ENCODE measurements around the gene ERP29. TPM values are rescaled to one million over a fixed set of nuclear protein-coding genes. Genes with fewer than 3 reads are reported as not detected.

The ERP29 gene
- total and polyA plus RNA-seq, 9 donors: 28.1 to 169 (median 71.4) TPM

DNA sequence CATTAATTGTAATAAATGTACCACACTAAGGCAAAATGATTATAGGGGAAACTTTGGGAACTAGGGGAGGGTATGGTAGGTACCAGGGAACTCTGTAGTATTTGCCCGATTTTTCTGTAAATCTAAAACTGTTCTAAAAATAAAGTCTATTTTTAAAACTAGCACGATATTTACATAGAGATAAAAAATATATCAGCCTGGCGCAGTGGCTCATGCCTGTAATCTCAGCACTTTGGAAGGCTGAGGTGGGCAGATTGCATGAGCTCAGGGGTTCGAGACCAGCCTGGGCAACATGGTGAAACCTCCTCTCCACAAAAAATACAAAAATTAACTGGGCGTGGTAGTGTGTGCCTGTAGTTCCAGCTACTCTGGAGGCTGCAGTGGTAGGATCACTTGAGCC lies 32.6 kb upstream of the ERP29 start:
- no peaks in the 10 kb centered on the region for H3K4me1 ChIP-seq (ENCODE audit: insufficient read depth)
- DNase-seq: no peak
- no peak overlapping the region for H3K27ac ChIP-seq
- no peaks in the 10 kb centered on the region for H3K36me3 ChIP-seq
- H3K27me3 ChIP-seq: no peaks in the 10 kb centered on the region
- 76 to 86% (median 82%) methylated on average over 5 of the region's 5 CpGs for WGBS, 3 donors
- no peaks in the 10 kb centered on the region for H3K9me3 ChIP-seq
- TF ChIP-seq EP300 (IDR thresholded peaks at IDR 0.05) (no peak), POLR2A (IDR thresholded peaks at IDR 0.05) (no peak)
- TF ChIP-seq, protein P1, sequence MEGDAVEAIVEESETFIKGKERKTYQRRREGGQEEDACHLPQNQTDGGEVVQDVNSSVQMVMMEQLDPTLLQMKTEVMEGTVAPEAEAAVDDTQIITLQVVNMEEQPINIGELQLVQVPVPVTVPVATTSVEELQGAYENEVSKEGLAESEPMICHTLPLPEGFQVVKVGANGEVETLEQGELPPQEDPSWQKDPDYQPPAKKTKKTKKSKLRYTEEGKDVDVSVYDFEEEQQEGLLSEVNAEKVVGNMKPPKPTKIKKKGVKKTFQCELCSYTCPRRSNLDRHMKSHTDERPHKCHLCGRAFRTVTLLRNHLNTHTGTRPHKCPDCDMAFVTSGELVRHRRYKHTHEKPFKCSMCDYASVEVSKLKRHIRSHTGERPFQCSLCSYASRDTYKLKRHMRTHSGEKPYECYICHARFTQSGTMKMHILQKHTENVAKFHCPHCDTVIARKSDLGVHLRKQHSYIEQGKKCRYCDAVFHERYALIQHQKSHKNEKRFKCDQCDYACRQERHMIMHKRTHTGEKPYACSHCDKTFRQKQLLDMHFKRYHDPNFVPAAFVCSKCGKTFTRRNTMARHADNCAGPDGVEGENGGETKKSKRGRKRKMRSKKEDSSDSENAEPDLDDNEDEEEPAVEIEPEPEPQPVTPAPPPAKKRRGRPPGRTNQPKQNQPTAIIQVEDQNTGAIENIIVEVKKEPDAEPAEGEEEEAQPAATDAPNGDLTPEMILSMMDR (IDR thresholded peaks at IDR 0.05): no peak
- intact Hi-C loops (cut with DNase I): no loop called here
- no peak overlapping the region for H3K4me3 ChIP-seq

DNA sequence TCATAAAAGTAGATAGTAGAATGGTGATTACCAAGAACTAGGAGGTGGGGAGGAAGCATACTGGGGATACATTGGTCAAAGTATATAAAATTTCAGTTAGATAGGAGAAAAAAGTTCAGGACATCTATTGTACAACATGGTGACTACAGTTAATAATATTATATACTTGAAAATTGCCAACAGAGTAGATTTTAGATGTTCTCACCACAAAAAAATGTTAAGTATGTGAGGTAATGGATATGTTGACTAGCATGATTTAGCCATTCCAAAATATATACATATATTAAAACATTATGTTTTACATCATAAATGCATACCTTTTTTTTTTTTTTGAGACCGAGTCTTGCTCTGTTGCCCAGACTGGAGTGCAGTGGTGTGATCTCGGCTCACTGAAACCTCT lies 31.2 kb upstream of the ERP29 start:
- TF ChIP-seq EP300 (IDR thresholded peaks at IDR 0.05): no peak
- TF ChIP-seq, protein P1 (IDR thresholded peaks at IDR 0.05): no peak
- no peak for TF ChIP-seq POLR2A (IDR thresholded peaks at IDR 0.05)
- H3K36me3 ChIP-seq: no peaks in the 10 kb centered on the region
- 71 to 96% (median 75%) methylated on average over 2 of the region's 2 CpGs for WGBS, 3 donors
- H3K4me1 ChIP-seq (ENCODE audit: insufficient read depth): no peaks in the 10 kb centered on the region
- H3K27ac ChIP-seq: no peak overlapping the region
- H3K9me3 ChIP-seq: no peaks in the 10 kb centered on the region
- no peaks in the 10 kb centered on the region for H3K27me3 ChIP-seq
- intact Hi-C loops (cut with DNase I): no loop called here
- DNase-seq: no peak
- H3K4me3 ChIP-seq: no peak overlapping the region

DNA sequence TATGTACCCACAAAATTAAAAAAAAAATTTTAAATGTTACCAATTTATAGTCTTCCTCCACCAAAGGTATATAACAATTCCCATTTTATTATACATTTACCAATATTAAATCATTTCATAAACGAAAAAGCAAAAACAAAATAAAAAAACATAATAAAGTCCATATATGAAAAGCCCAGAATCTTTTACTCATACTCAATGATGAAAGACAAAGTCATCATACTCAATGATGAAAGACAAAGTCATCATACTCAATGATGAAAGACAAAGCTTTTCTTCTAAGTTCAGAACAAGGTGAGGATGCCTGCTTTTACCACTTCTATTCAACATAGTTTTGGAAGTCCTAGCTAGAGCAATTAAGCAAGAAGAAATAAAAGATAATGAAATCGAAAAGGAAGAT lies 28.4 kb upstream of the ERP29 start:
- Histone ChIP-seq H3K27me3 (no peaks in the 10 kb centered on the region), H3K36me3 (no peaks in the 10 kb centered on the region), H3K27ac (no peak overlapping the region), H3K4me3 (no peak overlapping the region), H3K4me1 (ENCODE audit: insufficient read depth) (no peaks in the 10 kb centered on the region), H3K9me3 (no peaks in the 10 kb centered on the region)
- intact Hi-C loops (cut with DNase I): loop anchor here in 1 of 4 donors (5.0 kb wide), 1 partner anchor 367 kb away; no protein-coding TSS in a partner anchor
- WGBS, 3 donors: 72 to 79% (median 78%) methylated on average over 2 of the region's 2 CpGs
- DNase-seq: no peak
- TF ChIP-seq POLR2A (IDR thresholded peaks at IDR 0.05) (no peak), EP300 (IDR thresholded peaks at IDR 0.05) (no peak)
- TF ChIP-seq, protein P1 (IDR thresholded peaks at IDR 0.05): no peak

DNA sequence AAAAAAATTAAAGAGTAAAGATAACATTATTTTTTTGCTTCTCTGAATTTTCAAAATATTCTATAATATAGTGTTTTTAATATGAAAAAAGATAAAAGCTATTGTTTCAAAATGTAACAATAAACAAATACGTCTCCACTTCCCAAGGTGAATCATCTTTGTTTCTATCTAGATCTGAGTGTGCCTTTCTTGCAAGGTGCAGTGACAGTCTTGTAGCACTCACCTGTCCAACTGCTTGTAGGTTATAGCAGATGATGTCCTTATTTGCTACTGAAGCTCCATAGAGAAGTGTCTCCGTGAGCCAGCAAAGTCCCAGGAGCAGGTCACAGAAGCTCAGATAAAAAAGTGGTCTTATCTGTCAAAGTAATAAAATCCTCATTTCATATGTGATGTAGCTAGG lies 21.7 kb upstream of the ERP29 start:
- TF ChIP-seq POLR2A (IDR thresholded peaks at IDR 0.05) (no peak), EP300 (IDR thresholded peaks at IDR 0.05) (no peak)
- TF ChIP-seq, protein P1 (IDR thresholded peaks at IDR 0.05): no peak
- Histone ChIP-seq H3K4me1 (ENCODE audit: insufficient read depth) (no peaks in the 10 kb centered on the region), H3K27me3 (no peaks in the 10 kb centered on the region), H3K27ac (no peak overlapping the region), H3K9me3 (no peaks in the 10 kb centered on the region), H3K36me3 (no peaks in the 10 kb centered on the region), H3K4me3 (no peak overlapping the region)
- no peak for DNase-seq
- intact Hi-C loops (cut with DNase I): no loop called here
- WGBS, 3 donors: 83 to 89% (median 83%) methylated on average over 2 of the region's 2 CpGs
